DMS 273 (cell line): ENCODE results near the gene ARMC9.
A peak's percentile ranks its signal among the peaks of the same experiment; 100 is the strongest.
"Not testable (repeated sequence)": the region's sequence is repeated elsewhere in the genome, so short reads cannot be mapped to it uniquely, and the experiment has no call there.

Experiments
- DNase-seq: peaks from one replicate; lab custom pipeline; 2025; ENCODE audit not compliant: unreplicated experiment; lab: John Stamatoyannopoulos, UW

Gene ARMC9

GRCh38 chr2:231336236-231336635 is 137.8 kb downstream of the ARMC9 start:
- no peak for DNase-seq

GRCh38 chr2:231336700-231337099 is 138.3 kb downstream of the ARMC9 start:
- DNase-seq: no peak

GRCh38 chr2:231337807-231338759 is 139.7 kb downstream of the ARMC9 start:
- no peak for DNase-seq

GRCh38 chr2:231339316-231339715 is 140.9 kb downstream of the ARMC9 start:
- DNase-seq: no peak

GRCh38 chr2:231341100-231341499 is 142.7 kb downstream of the ARMC9 start:
- no peak for DNase-seq

- DNase-seq: no peak
Measured at GRCh38 chr2:231342061-231342711, 143.8 kb downstream of the ARMC9 start.

- DNase-seq: no peak
Measured at GRCh38 chr2:231343006-231343710, 144.7 kb downstream of the ARMC9 start.

- DNase-seq: no peak
Measured at GRCh38 chr2:231343988-231344387, 145.6 kb downstream of the ARMC9 start.

GRCh38 chr2:231344851-231345250 is 146.4 kb downstream of the ARMC9 start:
- DNase-seq: no peak

GRCh38 chr2:231347081-231347480 is 148.7 kb downstream of the ARMC9 start:
- peak; percentile 4 for DNase-seq

- no peak for DNase-seq
Measured at GRCh38 chr2:231347638-231348037, 149.2 kb downstream of the ARMC9 start.

- DNase-seq: no peak
Measured at GRCh38 chr2:231348173-231348572, 149.7 kb downstream of the ARMC9 start.

- no peak for DNase-seq
Measured at GRCh38 chr2:231348704-231349373, 150.4 kb downstream of the ARMC9 start.

GRCh38 chr2:231349374-231349735 is 150.9 kb downstream of the ARMC9 start:
- not testable (repeated sequence) for DNase-seq

GRCh38 chr2:231351648-231352047 is 153.2 kb downstream of the ARMC9 start:
- no peak for DNase-seq

- no peak for DNase-seq
Measured at GRCh38 chr2:231353469-231353868, 155.0 kb downstream of the ARMC9 start.

GRCh38 chr2:231355508-231356465 is 157.4 kb downstream of the ARMC9 start:
- no peak for DNase-seq

- DNase-seq: no peak
Measured at GRCh38 chr2:231356466-231356844, 158.0 kb downstream of the ARMC9 start.

GRCh38 chr2:231357048-231357447 is 158.6 kb downstream of the ARMC9 start:
- no peak for DNase-seq

- DNase-seq: no peak
Measured at GRCh38 chr2:231357931-231358330, 159.5 kb downstream of the ARMC9 start.
